Measurements from ENCODE around the gene ADAMTS19.

ADAMTS19 gene

GRCh38 chr5:129716651-129717050 lies 256.6 kb downstream of the ADAMTS19 start:
- no peak for TF ChIP-seq POLR2A (IDR thresholded peaks at IDR 0.05; ENCODE audit: low read depth, low read length)
- no peak for TF ChIP-seq TAF1 (IDR thresholded peaks at IDR 0.05; ENCODE audit: borderline replicate concordance, low read depth, low read length)
- TF ChIP-seq POLR2AphosphoS5 (IDR thresholded peaks at IDR 0.05; ENCODE audit: low read depth, low read length), result no peak
- no peak for DNase-seq (ENCODE audit: insufficient read length)
- no peak for FAIRE-seq

GRCh38 chr5:129717751-129718310 lies 257.7 kb downstream of the ADAMTS19 start:
- no peak for TF ChIP-seq TAF1 (IDR thresholded peaks at IDR 0.05; ENCODE audit: borderline replicate concordance, low read depth, low read length)
- TF ChIP-seq POLR2A (IDR thresholded peaks at IDR 0.05; ENCODE audit: low read depth, low read length), result no peak
- TF ChIP-seq POLR2AphosphoS5 (IDR thresholded peaks at IDR 0.05; ENCODE audit: low read depth, low read length), result no peak
- FAIRE-seq (no peak), DNase-seq (ENCODE audit: insufficient read length) (no peak)

- no peak for TF ChIP-seq TAF1 (IDR thresholded peaks at IDR 0.05; ENCODE audit: borderline replicate concordance, low read depth, low read length)
- TF ChIP-seq POLR2AphosphoS5 (IDR thresholded peaks at IDR 0.05; ENCODE audit: low read depth, low read length), result no peak
- no peak for TF ChIP-seq POLR2A (IDR thresholded peaks at IDR 0.05; ENCODE audit: low read depth, low read length)
- FAIRE-seq, result no peak
- DNase-seq (ENCODE audit: insufficient read length), result no peak
These were observed 258.5 kb downstream of the ADAMTS19 start for GRCh38 chr5:129718471-129719090.

- TF ChIP-seq POLR2A (IDR thresholded peaks at IDR 0.05; ENCODE audit: low read depth, low read length) (no peak), TAF1 (IDR thresholded peaks at IDR 0.05; ENCODE audit: borderline replicate concordance, low read depth, low read length) (no peak), POLR2AphosphoS5 (IDR thresholded peaks at IDR 0.05; ENCODE audit: low read depth, low read length) (no peak)
- FAIRE-seq (no peak), DNase-seq (ENCODE audit: insufficient read length) (no peak)
These were observed 264.1 kb downstream of the ADAMTS19 start for GRCh38 chr5:129724222-129724621.

GRCh38 chr5:129724647-129725046 lies 264.5 kb downstream of the ADAMTS19 start:
- TF ChIP-seq POLR2A (IDR thresholded peaks at IDR 0.05; ENCODE audit: low read depth, low read length) (no peak), TAF1 (IDR thresholded peaks at IDR 0.05; ENCODE audit: borderline replicate concordance, low read depth, low read length) (no peak), POLR2AphosphoS5 (IDR thresholded peaks at IDR 0.05; ENCODE audit: low read depth, low read length) (no peak)
- no peak for FAIRE-seq
- no peak for DNase-seq (ENCODE audit: insufficient read length)

- TF ChIP-seq POLR2AphosphoS5 (IDR thresholded peaks at IDR 0.05; ENCODE audit: low read depth, low read length) (no peak), TAF1 (IDR thresholded peaks at IDR 0.05; ENCODE audit: borderline replicate concordance, low read depth, low read length) (no peak), POLR2A (IDR thresholded peaks at IDR 0.05; ENCODE audit: low read depth, low read length) (no peak)
- DNase-seq (ENCODE audit: insufficient read length) (no peak), FAIRE-seq (no peak)
These were observed 279.7 kb downstream of the ADAMTS19 start for GRCh38 chr5:129739773-129740172.

GRCh38 chr5:129743541-129744187 lies 283.6 kb downstream of the ADAMTS19 start:
- FAIRE-seq, result no peak
- TF ChIP-seq POLR2A (IDR thresholded peaks at IDR 0.05; ENCODE audit: low read depth, low read length), result no peak
- TF ChIP-seq TAF1 (IDR thresholded peaks at IDR 0.05; ENCODE audit: borderline replicate concordance, low read depth, low read length), result no peak
- TF ChIP-seq POLR2AphosphoS5 (IDR thresholded peaks at IDR 0.05; ENCODE audit: low read depth, low read length), result no peak
- no peak for DNase-seq (ENCODE audit: insufficient read length)

GRCh38 chr5:129745997-129746396 lies 285.9 kb downstream of the ADAMTS19 start:
- DNase-seq (ENCODE audit: insufficient read length) (no peak), FAIRE-seq (no peak)
- TF ChIP-seq POLR2AphosphoS5 (IDR thresholded peaks at IDR 0.05; ENCODE audit: low read depth, low read length), result no peak
- no peak for TF ChIP-seq POLR2A (IDR thresholded peaks at IDR 0.05; ENCODE audit: low read depth, low read length)
- TF ChIP-seq TAF1 (IDR thresholded peaks at IDR 0.05; ENCODE audit: borderline replicate concordance, low read depth, low read length), result no peak

GRCh38 chr5:129746876-129747275 lies 286.8 kb downstream of the ADAMTS19 start:
- DNase-seq (ENCODE audit: insufficient read length) (no peak), FAIRE-seq (no peak)
- no peak for TF ChIP-seq POLR2AphosphoS5 (IDR thresholded peaks at IDR 0.05; ENCODE audit: low read depth, low read length)
- TF ChIP-seq TAF1 (IDR thresholded peaks at IDR 0.05; ENCODE audit: borderline replicate concordance, low read depth, low read length), result no peak

GRCh38 chr5:129747572-129748407 lies 287.7 kb downstream of the ADAMTS19 start, which contains the start of gene MINAR2:
TSS of gene MINAR2 (plus strand) at chr5:129748094. CDS start at chr5:129748191, 97 bp downstream.
- TF ChIP-seq TAF1 (IDR thresholded peaks at IDR 0.05; ENCODE audit: borderline replicate concordance, low read depth, low read length) (no peak), POLR2A (IDR thresholded peaks at IDR 0.05; ENCODE audit: low read depth, low read length) (no peak), POLR2AphosphoS5 (IDR thresholded peaks at IDR 0.05; ENCODE audit: low read depth, low read length) (no peak)
- DNase-seq (ENCODE audit: insufficient read length) (no peak), FAIRE-seq (no peak)

Data from GM12892 (cell line).